ENCODE data around the gene PKP4. TPM values are rescaled to one million over a fixed set of nuclear protein-coding genes. Genes with fewer than 3 reads are reported as not detected.

Gene PKP4
- total RNA-seq, 1 donor from 2014 or later: 49.6 TPM

- intact Hi-C loops (cut with DNase I): no loop called here
- ATAC-seq (ENCODE audit: poor library complexity): no peak
- DNase-seq: no peak
Observed at GRCh38 chr2:158731386-158731785, 274.6 kb downstream of the PKP4 start.

Other genes with a start within 250 kb of the PKP4 start
- gene CCDC148, start 199 bp upstream of the PKP4 start, total RNA-seq: 1.0 TPM

Data from Right ventricle myocardium superior (tissue), 1 donor.